Measurements from ENCODE around the gene RTL5. TPM values are rescaled to one million over a fixed set of nuclear protein-coding genes. Genes with fewer than 3 reads are reported as not detected.
"Not testable (repeated sequence)": the region's sequence is repeated elsewhere in the genome, so short reads cannot be mapped to it uniquely, and the experiment has no call there.

RTL5 gene
- total RNA-seq = 2.0 and 2.5 TPM in 2 replicates
- 1.5 and 2.6 TPM in 2 replicates for polyA plus RNA-seq

DNA sequence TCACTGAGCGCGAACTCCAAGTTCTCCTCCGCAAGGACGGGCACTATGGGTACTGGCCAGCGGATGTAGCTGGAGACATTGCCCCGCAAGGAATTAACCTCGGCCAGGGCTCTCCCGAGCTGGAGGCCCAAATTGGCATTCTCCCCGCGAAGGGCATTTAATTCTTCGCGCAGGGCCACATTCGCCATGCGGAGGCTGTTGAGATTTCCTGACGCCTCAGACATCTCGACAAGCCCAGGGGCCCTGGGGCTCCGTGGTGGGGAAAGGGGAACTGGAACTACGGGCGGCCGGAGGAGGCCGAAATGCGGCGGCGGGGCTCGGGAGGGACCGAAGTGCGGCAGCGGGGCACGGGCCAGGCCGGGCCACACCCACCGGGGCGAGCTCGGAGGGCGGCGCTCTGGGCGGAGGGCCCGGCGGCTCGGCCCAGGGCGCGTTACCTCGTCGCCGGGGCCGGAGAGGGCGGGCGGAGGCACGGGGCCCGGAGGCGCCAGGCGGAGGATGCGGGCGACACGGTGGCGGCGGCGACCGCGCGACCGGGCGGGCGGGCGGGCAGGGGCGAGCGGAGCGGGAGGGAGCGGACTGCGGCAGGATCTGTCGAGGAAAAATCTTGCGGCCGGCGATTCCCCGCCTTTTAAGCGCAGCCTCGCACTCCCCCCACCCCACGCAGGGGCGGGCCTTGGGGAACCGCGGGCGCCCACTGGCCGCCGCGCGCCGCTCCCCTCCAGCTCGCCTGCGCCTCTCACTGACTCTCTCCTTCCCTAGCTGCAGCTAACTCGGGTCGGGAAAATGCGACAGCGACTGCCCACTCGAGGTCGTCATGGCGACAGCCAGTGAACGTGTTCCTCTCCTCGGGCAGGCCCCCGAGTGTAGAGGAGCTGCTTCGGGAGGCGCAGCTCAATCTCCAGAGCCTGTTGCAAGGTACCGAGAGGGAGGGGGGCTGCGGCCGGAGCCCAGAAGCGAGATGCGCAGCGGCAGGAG lies at the start of gene RTL5:
RTL5 (minus strand) TSS at position 599 of the 978 bp plus-strand sequence.
- no peaks in the 10 kb centered on the region for H4K20me1 ChIP-seq (ENCODE audit: insufficient read depth, poor library complexity, severe bottlenecking)
- H3K27ac ChIP-seq = peak within 1 kb of the TSS; percentile 41
- H3K4me2 ChIP-seq = peak within 1 kb of the TSS; percentile 83
- H3K4me3 ChIP-seq = peak within 1 kb of the TSS; percentile 52
- H3K36me3 ChIP-seq (replicated peaks; ENCODE audit: insufficient read depth, low read depth) = no peaks in the 10 kb centered on the region
- DNase-seq (ENCODE audit: low spot score) = peak; percentile 88
- H3K79me2 ChIP-seq = no peaks in the 10 kb centered on the region
- TF ChIP-seq, protein P1, sequence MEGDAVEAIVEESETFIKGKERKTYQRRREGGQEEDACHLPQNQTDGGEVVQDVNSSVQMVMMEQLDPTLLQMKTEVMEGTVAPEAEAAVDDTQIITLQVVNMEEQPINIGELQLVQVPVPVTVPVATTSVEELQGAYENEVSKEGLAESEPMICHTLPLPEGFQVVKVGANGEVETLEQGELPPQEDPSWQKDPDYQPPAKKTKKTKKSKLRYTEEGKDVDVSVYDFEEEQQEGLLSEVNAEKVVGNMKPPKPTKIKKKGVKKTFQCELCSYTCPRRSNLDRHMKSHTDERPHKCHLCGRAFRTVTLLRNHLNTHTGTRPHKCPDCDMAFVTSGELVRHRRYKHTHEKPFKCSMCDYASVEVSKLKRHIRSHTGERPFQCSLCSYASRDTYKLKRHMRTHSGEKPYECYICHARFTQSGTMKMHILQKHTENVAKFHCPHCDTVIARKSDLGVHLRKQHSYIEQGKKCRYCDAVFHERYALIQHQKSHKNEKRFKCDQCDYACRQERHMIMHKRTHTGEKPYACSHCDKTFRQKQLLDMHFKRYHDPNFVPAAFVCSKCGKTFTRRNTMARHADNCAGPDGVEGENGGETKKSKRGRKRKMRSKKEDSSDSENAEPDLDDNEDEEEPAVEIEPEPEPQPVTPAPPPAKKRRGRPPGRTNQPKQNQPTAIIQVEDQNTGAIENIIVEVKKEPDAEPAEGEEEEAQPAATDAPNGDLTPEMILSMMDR (IDR thresholded peaks at IDR 0.05; ENCODE audit: poor library complexity) = no peak
- TF ChIP-seq EZH2phosphoT487 (IDR thresholded peaks at IDR 0.05; ENCODE audit: low read depth, severe bottlenecking, unreplicated experiment) (no peak), EZH2 (IDR thresholded peaks at IDR 0.05; ENCODE audit: borderline replicate concordance) (no peak)
- H3K9me3 ChIP-seq (ENCODE audit: low read depth) = no peaks in the 10 kb centered on the region
- no peaks in the 10 kb centered on the region for H3K9me2 ChIP-seq (replicated peaks; ENCODE audit: insufficient read depth)
- H2AFZ ChIP-seq = peak within 1 kb of the TSS; percentile 76
- no peaks in the 10 kb centered on the region for H3K4me1 ChIP-seq (ENCODE audit: insufficient read depth)
- WGBS (ENCODE audit: low lambda C conversion rate, missing lambda C conversion rate) = 56% methylated on average over 38 of the region's 106 CpGs
- no peaks in the 10 kb centered on the region for H3K27me3 ChIP-seq

DNA sequence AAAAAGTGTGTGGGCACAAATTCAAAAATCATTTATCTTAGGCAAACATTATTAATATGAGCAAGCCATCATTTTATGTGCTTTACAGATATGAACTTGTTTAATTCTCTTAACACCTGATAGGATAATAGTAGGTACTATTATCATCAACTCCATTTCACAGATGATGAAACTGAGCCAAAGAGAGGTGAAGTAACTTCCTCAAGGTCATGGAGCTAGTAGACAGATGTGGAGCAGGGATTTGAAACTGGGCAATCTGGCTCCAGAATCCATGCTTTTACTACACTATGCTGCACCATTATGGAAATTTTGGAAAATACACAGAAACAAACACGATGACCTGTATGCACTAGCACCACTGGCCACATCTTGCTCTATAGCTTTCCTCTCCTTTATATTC lies 48.8 kb upstream of the RTL5 start:
- H2AFZ ChIP-seq = peak overlapping the region; percentile 66
- DNase-seq (ENCODE audit: low spot score) = no peak
- H3K4me1 ChIP-seq (ENCODE audit: insufficient read depth) = peaks cover 4% of the 10 kb centered on the region

DNA sequence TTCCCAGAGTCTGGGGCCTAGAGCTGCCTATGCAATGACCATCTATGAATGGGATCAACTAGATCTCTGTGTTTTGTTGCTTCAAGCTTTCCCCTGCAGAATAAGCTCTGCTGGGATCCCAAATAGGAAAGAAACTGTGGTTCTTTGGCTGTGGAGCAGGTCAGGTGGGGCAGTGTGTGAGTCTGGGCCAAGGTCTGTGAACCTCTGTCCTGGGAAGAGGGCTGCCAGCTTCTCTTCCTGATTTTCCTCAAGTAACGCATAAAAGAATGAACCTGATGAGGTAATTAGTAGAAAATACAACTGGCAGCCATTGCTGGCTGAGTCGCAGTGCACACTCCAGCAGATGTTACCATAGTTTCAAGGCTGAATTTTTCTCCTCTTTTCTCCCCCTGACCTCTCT lies 45.3 kb upstream of the RTL5 start:
- H4K20me1 ChIP-seq (ENCODE audit: insufficient read depth, poor library complexity, severe bottlenecking) = no peaks in the 10 kb centered on the region
- WGBS (ENCODE audit: low lambda C conversion rate, missing lambda C conversion rate) = 72% methylated on average over 2 of the region's 2 CpGs
- H3K36me3 ChIP-seq (replicated peaks; ENCODE audit: insufficient read depth, low read depth) = no peaks in the 10 kb centered on the region
- TF ChIP-seq, protein P1 (IDR thresholded peaks at IDR 0.05; ENCODE audit: poor library complexity) = no peak
- TF ChIP-seq EZH2 (IDR thresholded peaks at IDR 0.05; ENCODE audit: borderline replicate concordance) (no peak), EZH2phosphoT487 (IDR thresholded peaks at IDR 0.05; ENCODE audit: low read depth, severe bottlenecking, unreplicated experiment) (no peak)
- DNase-seq (ENCODE audit: low spot score) = no peak
- H3K9me3 ChIP-seq (ENCODE audit: low read depth) = no peaks in the 10 kb centered on the region
- no peak overlapping the region for H2AFZ ChIP-seq
- no peak overlapping the region for H3K4me2 ChIP-seq
- no peaks in the 10 kb centered on the region for H3K9me2 ChIP-seq (replicated peaks; ENCODE audit: insufficient read depth)
- peaks cover 3% of the 10 kb centered on the region for H3K79me2 ChIP-seq
- H3K4me1 ChIP-seq (ENCODE audit: insufficient read depth) = no peaks in the 10 kb centered on the region
- no peaks in the 10 kb centered on the region for H3K27me3 ChIP-seq
- H3K27ac ChIP-seq = no peak overlapping the region
- no peak overlapping the region for H3K4me3 ChIP-seq

More for the DNA sequence above, 48.8 kb upstream of the RTL5 start:
- H3K4me3 ChIP-seq = no peak overlapping the region
- H3K4me2 ChIP-seq = peak overlapping the region; percentile 71
- H3K79me2 ChIP-seq = peaks cover 13% of the 10 kb centered on the region
- H3K27me3 ChIP-seq = no peaks in the 10 kb centered on the region
- H3K36me3 ChIP-seq (replicated peaks; ENCODE audit: insufficient read depth, low read depth) = no peaks in the 10 kb centered on the region
- TF ChIP-seq, protein P1 (IDR thresholded peaks at IDR 0.05; ENCODE audit: poor library complexity) = no peak
- no peak for TF ChIP-seq EZH2 (IDR thresholded peaks at IDR 0.05; ENCODE audit: borderline replicate concordance)
- no peak for TF ChIP-seq EZH2phosphoT487 (IDR thresholded peaks at IDR 0.05; ENCODE audit: low read depth, severe bottlenecking, unreplicated experiment)
- 69% methylated on average over 1 of the region's 1 CpG for WGBS (ENCODE audit: low lambda C conversion rate, missing lambda C conversion rate)
- H4K20me1 ChIP-seq (ENCODE audit: insufficient read depth, poor library complexity, severe bottlenecking) = no peaks in the 10 kb centered on the region
- H3K27ac ChIP-seq = peak overlapping the region; percentile 85
- H3K9me2 ChIP-seq (replicated peaks; ENCODE audit: insufficient read depth) = no peaks in the 10 kb centered on the region
- no peaks in the 10 kb centered on the region for H3K9me3 ChIP-seq (ENCODE audit: low read depth)

DNA sequence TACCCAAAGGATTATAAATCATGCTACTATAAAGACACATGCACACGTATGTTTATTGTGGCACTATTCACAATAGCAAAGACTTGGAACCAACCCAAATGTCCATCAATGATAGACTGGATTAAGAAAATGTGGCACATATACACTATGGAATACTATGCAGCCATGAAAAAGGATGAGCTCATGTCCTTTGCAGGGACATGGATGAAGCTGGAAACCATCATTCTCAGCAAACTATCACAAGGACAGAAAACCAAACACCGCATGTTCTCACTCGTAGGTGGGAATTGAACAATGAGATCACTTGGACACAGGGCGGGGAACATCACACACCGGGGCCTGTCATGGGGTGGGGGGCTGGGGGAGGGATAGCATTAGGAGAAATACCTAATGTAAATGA lies 44.6 kb upstream of the RTL5 start:
- H3K79me2 ChIP-seq; H3K9me3 ChIP-seq (ENCODE audit: low read depth); H3K9me2 ChIP-seq (replicated peaks; ENCODE audit: insufficient read depth); H2AFZ ChIP-seq; H3K27ac ChIP-seq; H3K36me3 ChIP-seq (replicated peaks; ENCODE audit: insufficient read depth, low read depth); H3K27me3 ChIP-seq; H3K4me2 ChIP-seq; DNase-seq (ENCODE audit: low spot score); H3K4me1 ChIP-seq (ENCODE audit: insufficient read depth); H4K20me1 ChIP-seq (ENCODE audit: insufficient read depth, poor library complexity, severe bottlenecking); H3K4me3 ChIP-seq: not testable (repeated sequence)
- 93% methylated on average over 4 of the region's 5 CpGs for WGBS (ENCODE audit: low lambda C conversion rate, missing lambda C conversion rate)
